ENCODE measurements around the gene AGO1. TPM values are rescaled to one million over a fixed set of nuclear protein-coding genes. Genes with fewer than 3 reads are reported as not detected.

Gene AGO1
- total and polyA plus RNA-seq, 10 of the 15 experiments (the other 5 are each of a cell fraction or from before 2014, with no cell fraction given), result 1.8 to 24.0 (median 8.1) TPM

DNA sequence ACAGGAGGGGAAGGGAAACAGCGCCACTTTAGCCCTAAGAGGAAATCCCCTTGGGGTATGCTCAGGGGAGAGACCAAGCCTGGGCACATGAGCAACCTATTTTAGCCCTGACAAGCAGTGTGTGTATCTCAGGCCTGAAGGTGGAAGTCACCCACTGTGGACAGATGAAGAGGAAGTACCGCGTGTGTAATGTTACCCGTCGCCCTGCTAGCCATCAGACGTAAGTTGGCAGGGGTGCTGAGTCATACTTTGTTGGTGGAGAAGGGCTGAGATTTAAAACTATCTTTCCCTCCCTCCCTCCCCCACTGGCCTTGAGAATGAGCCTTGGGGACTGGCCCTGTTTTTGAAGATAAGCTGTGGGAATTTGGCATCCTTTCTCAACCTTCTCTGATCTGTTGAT is 11.2 kb downstream of the AGO1 start (continued):
- TF ChIP-seq CREB1 (IDR thresholded peaks at IDR 0.05; ENCODE audit: low read depth), result 0 out of 2 replicates have a peak, but pooled peaks have one; percentile 12
- TF ChIP-seq BHLHE40 (IDR thresholded peaks at IDR 0.05; ENCODE audit: borderline replicate concordance in 1 of 2, low read depth in 2 of 2, low read length in 1 of 2), result peak; percentile 56 to 72; a peak in 2 of 4 replicates
- no peak for TF ChIP-seq ZNF207 (IDR thresholded peaks at IDR 0.05; ENCODE audit: borderline replicate concordance)
- TF ChIP-seq ZNF274 (IDR thresholded peaks at IDR 0.05; ENCODE audit: insufficient read depth, insufficient read length), result no peak
- TF ChIP-seq, protein P1, sequence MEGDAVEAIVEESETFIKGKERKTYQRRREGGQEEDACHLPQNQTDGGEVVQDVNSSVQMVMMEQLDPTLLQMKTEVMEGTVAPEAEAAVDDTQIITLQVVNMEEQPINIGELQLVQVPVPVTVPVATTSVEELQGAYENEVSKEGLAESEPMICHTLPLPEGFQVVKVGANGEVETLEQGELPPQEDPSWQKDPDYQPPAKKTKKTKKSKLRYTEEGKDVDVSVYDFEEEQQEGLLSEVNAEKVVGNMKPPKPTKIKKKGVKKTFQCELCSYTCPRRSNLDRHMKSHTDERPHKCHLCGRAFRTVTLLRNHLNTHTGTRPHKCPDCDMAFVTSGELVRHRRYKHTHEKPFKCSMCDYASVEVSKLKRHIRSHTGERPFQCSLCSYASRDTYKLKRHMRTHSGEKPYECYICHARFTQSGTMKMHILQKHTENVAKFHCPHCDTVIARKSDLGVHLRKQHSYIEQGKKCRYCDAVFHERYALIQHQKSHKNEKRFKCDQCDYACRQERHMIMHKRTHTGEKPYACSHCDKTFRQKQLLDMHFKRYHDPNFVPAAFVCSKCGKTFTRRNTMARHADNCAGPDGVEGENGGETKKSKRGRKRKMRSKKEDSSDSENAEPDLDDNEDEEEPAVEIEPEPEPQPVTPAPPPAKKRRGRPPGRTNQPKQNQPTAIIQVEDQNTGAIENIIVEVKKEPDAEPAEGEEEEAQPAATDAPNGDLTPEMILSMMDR (IDR thresholded peaks at IDR 0.05 in 2 of 3, conservative IDR thresholded peaks at IDR 0.05 in 1 of 3; ENCODE audit: control insufficient read depth in 2 of 3, extremely low read depth in 1 of 3, insufficient read depth in 1 of 3, low read depth in 3 of 3, low read length in 3 of 3), result peak in 2 of 3 experiments; percentile 7 to 18; a peak in 2 of 6 replicates
- TF ChIP-seq CBX5 (IDR thresholded peaks at IDR 0.05; ENCODE audit: low read depth), result no peak
- no peak for TF ChIP-seq ATF7 (IDR thresholded peaks at IDR 0.05; ENCODE audit: low read depth)
- 0 out of 2 replicates have a peak, but pooled peaks have one; percentile 43 for TF ChIP-seq PAX5 (IDR thresholded peaks at IDR 0.05; ENCODE audit: borderline replicate concordance, low read depth, low read length)
- no peak for TF ChIP-seq MYC (IDR thresholded peaks at IDR 0.05; ENCODE audit: insufficient read depth, insufficient read length, insufficient replicate concordance, low read length, severe bottlenecking)
- TF ChIP-seq SPI1 (IDR thresholded peaks at IDR 0.05; ENCODE audit: borderline replicate concordance, insufficient read depth, low read depth, low read length), result 0 out of 2 replicates have a peak, but pooled peaks have one; percentile 37

DNA sequence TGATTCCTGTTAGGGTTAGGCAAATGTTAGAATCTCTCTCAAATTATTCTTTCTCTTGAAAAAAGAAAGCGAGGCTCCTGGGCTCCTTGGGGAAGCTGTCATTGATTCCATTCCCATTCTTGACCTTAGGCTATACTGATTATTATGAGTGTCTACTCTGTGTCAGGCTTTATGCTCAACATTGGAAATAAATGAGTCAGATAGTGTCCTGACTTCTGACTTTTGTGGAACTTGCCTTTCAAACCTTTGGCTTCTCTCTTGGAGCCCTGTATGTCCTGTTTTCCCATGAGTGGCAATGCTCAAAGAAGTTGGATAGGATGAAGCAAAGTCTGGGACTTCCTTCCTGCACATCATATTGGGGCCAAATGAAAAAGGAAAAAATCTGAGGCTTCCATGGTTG is 11.6 kb downstream of the AGO1 start:
- peaks cover 6 to 12% of the 10 kb centered on the region in 2 experiments for H3K36me3 ChIP-seq (ENCODE audit: control insufficient read depth in 2 of 2, insufficient read depth in 2 of 2, low read length in 1 of 2)
- no peak overlapping the region for H3K4me3 ChIP-seq
- H3K4me2 ChIP-seq (ENCODE audit: control insufficient read depth, insufficient read depth), result no peak overlapping the region; the same call in 1 of the 2 replicates
- SMC1A ChIA-PET (ENCODE audit: uncharacterized antibody, unreplicated experiment), result interaction anchor here (1.0 kb wide), 1 partner anchor 20 kb away, joined by 4 read pairs; no protein-coding TSS in a partner anchor
- no peak overlapping the region for H3K9ac ChIP-seq (ENCODE audit: control insufficient read depth, insufficient read depth, low read length)
- in situ Hi-C loops (cut with MboI) (no loop called here), intact Hi-C loops (cut with micrococcal nuclease; ENCODE audit: unreplicated experiment) (no loop called here)
- no peak for DNase-seq (ENCODE audit: low read depth, low spot score)
- H4K20me1 ChIP-seq (ENCODE audit: control insufficient read depth, insufficient read depth), result no peaks in the 10 kb centered on the region
- no TSS peak for BruUV-seq (replicated peaks)
- CTCF ChIA-PET, result interaction anchor here (1.2 to 3.0 kb wide), 4 partner anchors 11 to 255 kb away, joined by 3 to 9 read pairs (median 5); partner anchors contain the start of genes AGO1 and TRAPPC3
- peak overlapping the region; percentile 62; the same call in 1 of the 2 replicates for H3K27ac ChIP-seq (ENCODE audit: control insufficient read depth, insufficient read depth)
- ATAC-seq, result no peak
- POLR2A ChIA-PET, result no interaction called here
- WGBS (ENCODE audit: insufficient coverage, insufficient replicate concordance, low lambda C conversion rate, missing lambda C conversion rate), result 92% methylated on average over 1 of the region's 1 CpG
- no peak overlapping the region for H2AFZ ChIP-seq (ENCODE audit: control insufficient read depth, low read depth, low read length)
- no peaks in the 10 kb centered on the region for H3K79me2 ChIP-seq (ENCODE audit: control insufficient read depth, insufficient read depth, low read length)
- RAD21 ChIA-PET (ENCODE audit: unreplicated experiment), result interaction anchor here (0.6 kb wide), 1 partner anchor 848 kb away, joined by 4 read pairs; no protein-coding TSS in a partner anchor
- no peak for FAIRE-seq
- no peaks in the 10 kb centered on the region for H3K27me3 ChIP-seq (replicated peaks in 1 of 2; ENCODE audit: control insufficient read depth in 2 of 2, insufficient read depth in 2 of 2, low read length in 1 of 2)
- H3K4me1 ChIP-seq (ENCODE audit: control insufficient read depth, insufficient read depth, low read length), result peaks cover 5% of the 10 kb centered on the region
- H3K9me3 ChIP-seq (replicated peaks; ENCODE audit: control insufficient read depth, insufficient read depth, low read length), result no peaks in the 10 kb centered on the region
- TF ChIP-seq MYB (IDR thresholded peaks at IDR 0.05; ENCODE audit: borderline replicate concordance, low read depth, low read length) (no peak), CREM (IDR thresholded peaks at IDR 0.05; ENCODE audit: low read depth) (no peak), SMARCA5 (IDR thresholded peaks at IDR 0.05) (no peak), ESRRA (IDR thresholded peaks at IDR 0.05; ENCODE audit: low read length) (no peak), SUZ12 (IDR thresholded peaks at IDR 0.05; ENCODE audit: unreplicated experiment) (no peak), POLR2A (IDR thresholded peaks at IDR 0.05; ENCODE audit: low read depth, low read length) (no peak), RBBP5 (conservative IDR thresholded peaks at IDR 0.05) (no peak), CREB1 (IDR thresholded peaks at IDR 0.05; ENCODE audit: low read depth) (no peak)
- TF ChIP-seq, protein P2, sequence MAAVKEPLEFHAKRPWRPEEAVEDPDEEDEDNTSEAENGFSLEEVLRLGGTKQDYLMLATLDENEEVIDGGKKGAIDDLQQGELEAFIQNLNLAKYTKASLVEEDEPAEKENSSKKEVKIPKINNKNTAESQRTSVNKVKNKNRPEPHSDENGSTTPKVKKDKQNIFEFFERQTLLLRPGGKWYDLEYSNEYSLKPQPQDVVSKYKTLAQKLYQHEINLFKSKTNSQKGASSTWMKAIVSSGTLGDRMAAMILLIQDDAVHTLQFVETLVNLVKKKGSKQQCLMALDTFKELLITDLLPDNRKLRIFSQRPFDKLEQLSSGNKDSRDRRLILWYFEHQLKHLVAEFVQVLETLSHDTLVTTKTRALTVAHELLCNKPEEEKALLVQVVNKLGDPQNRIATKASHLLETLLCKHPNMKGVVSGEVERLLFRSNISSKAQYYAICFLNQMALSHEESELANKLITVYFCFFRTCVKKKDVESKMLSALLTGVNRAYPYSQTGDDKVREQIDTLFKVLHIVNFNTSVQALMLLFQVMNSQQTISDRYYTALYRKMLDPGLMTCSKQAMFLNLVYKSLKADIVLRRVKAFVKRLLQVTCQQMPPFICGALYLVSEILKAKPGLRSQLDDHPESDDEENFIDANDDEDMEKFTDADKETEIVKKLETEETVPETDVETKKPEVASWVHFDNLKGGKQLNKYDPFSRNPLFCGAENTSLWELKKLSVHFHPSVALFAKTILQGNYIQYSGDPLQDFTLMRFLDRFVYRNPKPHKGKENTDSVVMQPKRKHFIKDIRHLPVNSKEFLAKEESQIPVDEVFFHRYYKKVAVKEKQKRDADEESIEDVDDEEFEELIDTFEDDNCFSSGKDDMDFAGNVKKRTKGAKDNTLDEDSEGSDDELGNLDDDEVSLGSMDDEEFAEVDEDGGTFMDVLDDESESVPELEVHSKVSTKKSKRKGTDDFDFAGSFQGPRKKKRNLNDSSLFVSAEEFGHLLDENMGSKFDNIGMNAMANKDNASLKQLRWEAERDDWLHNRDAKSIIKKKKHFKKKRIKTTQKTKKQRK (IDR thresholded peaks at IDR 0.05; ENCODE audit: low read depth, low read length), result no peak
